ENCODE results near the gene UPK3BL2. TPM values are rescaled to one million over a fixed set of nuclear protein-coding genes. Genes with fewer than 3 reads are reported as not detected.
"Not testable (repeated sequence)": the region's sequence is repeated elsewhere in the genome, so short reads cannot be mapped to it uniquely, and the experiment has no call there.

The UPK3BL2 gene
- total RNA-seq, 2 donors from 2014 or later, result 10.8 to 14.7 TPM

- H3K27me3 ChIP-seq (replicated peaks; ENCODE audit: insufficient read depth); DNase-seq (ENCODE audit: low spot score); H3K9me3 ChIP-seq; H3K4me3 ChIP-seq; H3K4me1 ChIP-seq (ENCODE audit: control insufficient read depth in 1 of 2, low read depth in 2 of 2); H3K27ac ChIP-seq; H3K36me3 ChIP-seq; ATAC-seq (ENCODE audit: insufficient number of reproducible peaks, low FRiP score, low read depth): not testable (repeated sequence)
Observed at GRCh38 chr7:102531583-102531982, 11.9 kb downstream of the UPK3BL2 start.

GRCh38 chr7:102527822-102528793, 15.4 kb downstream of the UPK3BL2 start:
- not testable (repeated sequence) for H3K4me1 ChIP-seq (ENCODE audit: control insufficient read depth in 1 of 2, low read depth in 2 of 2); H3K27ac ChIP-seq; H3K27me3 ChIP-seq (replicated peaks; ENCODE audit: insufficient read depth); H3K36me3 ChIP-seq; H3K9me3 ChIP-seq; DNase-seq (ENCODE audit: low spot score); H3K4me3 ChIP-seq; ATAC-seq (ENCODE audit: insufficient number of reproducible peaks, low FRiP score, low read depth)

- ATAC-seq (ENCODE audit: insufficient number of reproducible peaks, low FRiP score, low read depth); H3K36me3 ChIP-seq; H3K9me3 ChIP-seq; H3K4me1 ChIP-seq (ENCODE audit: control insufficient read depth in 1 of 2, low read depth in 2 of 2); DNase-seq (ENCODE audit: low spot score); H3K4me3 ChIP-seq; H3K27ac ChIP-seq; H3K27me3 ChIP-seq (replicated peaks; ENCODE audit: insufficient read depth): not testable (repeated sequence)
Observed at GRCh38 chr7:102527182-102527581, 16.3 kb downstream of the UPK3BL2 start.

GRCh38 chr7:102524803-102525202, 18.7 kb downstream of the UPK3BL2 start:
- not testable (repeated sequence) for ATAC-seq (ENCODE audit: insufficient number of reproducible peaks, low FRiP score, low read depth); DNase-seq (ENCODE audit: low spot score); H3K27me3 ChIP-seq (replicated peaks; ENCODE audit: insufficient read depth)

GRCh38 chr7:102520797-102521196, 22.7 kb downstream of the UPK3BL2 start:
- not testable (repeated sequence) for DNase-seq (ENCODE audit: low spot score); H3K27ac ChIP-seq; H3K27me3 ChIP-seq (replicated peaks; ENCODE audit: insufficient read depth); ATAC-seq (ENCODE audit: insufficient number of reproducible peaks, low FRiP score, low read depth); H3K4me3 ChIP-seq; H3K36me3 ChIP-seq; H3K4me1 ChIP-seq (ENCODE audit: control insufficient read depth in 1 of 2, low read depth in 2 of 2); H3K9me3 ChIP-seq

More at GRCh38 chr7:102524803-102525202, 18.7 kb downstream of the UPK3BL2 start:
- not testable (repeated sequence) for H3K36me3 ChIP-seq; H3K4me3 ChIP-seq; H3K27ac ChIP-seq; H3K4me1 ChIP-seq (ENCODE audit: control insufficient read depth in 1 of 2, low read depth in 2 of 2); H3K9me3 ChIP-seq

GRCh38 chr7:102517550-102518147, 25.8 kb downstream of the UPK3BL2 start, which contains the start of gene RASA4B:
Gene RASA4B, minus strand, starts transcription at chr7:102517777. Its CDS starts 67 bp downstream, at chr7:102517710.
- DNase-seq (ENCODE audit: low spot score); H3K27ac ChIP-seq; H3K4me3 ChIP-seq; H3K9me3 ChIP-seq; H3K36me3 ChIP-seq; H3K4me1 ChIP-seq (ENCODE audit: control insufficient read depth in 1 of 2, low read depth in 2 of 2); H3K27me3 ChIP-seq (replicated peaks; ENCODE audit: insufficient read depth): not testable (repeated sequence)
- peak; percentile 56 for ATAC-seq (ENCODE audit: insufficient number of reproducible peaks, low FRiP score, low read depth)

- not testable (repeated sequence) for ATAC-seq (ENCODE audit: insufficient number of reproducible peaks, low FRiP score, low read depth); H3K4me1 ChIP-seq (ENCODE audit: control insufficient read depth in 1 of 2, low read depth in 2 of 2); H3K27me3 ChIP-seq (replicated peaks; ENCODE audit: insufficient read depth); H3K4me3 ChIP-seq; H3K27ac ChIP-seq; H3K9me3 ChIP-seq; H3K36me3 ChIP-seq; DNase-seq (ENCODE audit: low spot score)
Observed at GRCh38 chr7:102516951-102517350, 26.5 kb downstream of the UPK3BL2 start.

- peak; percentile 4 for ATAC-seq (ENCODE audit: insufficient number of reproducible peaks, low FRiP score, low read depth)
- H3K4me3 ChIP-seq; DNase-seq (ENCODE audit: low spot score); H3K36me3 ChIP-seq; H3K27me3 ChIP-seq (replicated peaks; ENCODE audit: insufficient read depth); H3K27ac ChIP-seq; H3K9me3 ChIP-seq; H3K4me1 ChIP-seq (ENCODE audit: control insufficient read depth in 1 of 2, low read depth in 2 of 2): not testable (repeated sequence)
Observed at GRCh38 chr7:102515889-102516288, 27.6 kb downstream of the UPK3BL2 start.

- not testable (repeated sequence) for H3K27ac ChIP-seq; H3K36me3 ChIP-seq; H3K4me1 ChIP-seq (ENCODE audit: control insufficient read depth in 1 of 2, low read depth in 2 of 2); H3K9me3 ChIP-seq; H3K4me3 ChIP-seq; DNase-seq (ENCODE audit: low spot score); ATAC-seq (ENCODE audit: insufficient number of reproducible peaks, low FRiP score, low read depth); H3K27me3 ChIP-seq (replicated peaks; ENCODE audit: insufficient read depth)
Observed at GRCh38 chr7:102514881-102515721, 28.4 kb downstream of the UPK3BL2 start.

- H3K27me3 ChIP-seq (replicated peaks; ENCODE audit: insufficient read depth); H3K9me3 ChIP-seq; H3K36me3 ChIP-seq; H3K4me1 ChIP-seq (ENCODE audit: control insufficient read depth in 1 of 2, low read depth in 2 of 2): not testable (repeated sequence)
- peak overlapping the region; percentile 4 to 61 for H3K27ac ChIP-seq
- DNase-seq (ENCODE audit: low spot score), result peak; percentile 13
- H3K4me3 ChIP-seq, result peak overlapping the region; percentile 50
- peak; percentile 76 for ATAC-seq (ENCODE audit: insufficient number of reproducible peaks, low FRiP score, low read depth)
Observed at GRCh38 chr7:102512642-102513221, 30.8 kb downstream of the UPK3BL2 start.

GRCh38 chr7:102511860-102512522, 31.5 kb downstream of the UPK3BL2 start:
- not testable (repeated sequence) for H3K4me3 ChIP-seq; H3K9me3 ChIP-seq; DNase-seq (ENCODE audit: low spot score); H3K27ac ChIP-seq; ATAC-seq (ENCODE audit: insufficient number of reproducible peaks, low FRiP score, low read depth); H3K4me1 ChIP-seq (ENCODE audit: control insufficient read depth in 1 of 2, low read depth in 2 of 2); H3K27me3 ChIP-seq (replicated peaks; ENCODE audit: insufficient read depth); H3K36me3 ChIP-seq
